Measurements from ENCODE around the gene VPS45.

Gene VPS45

DNA sequence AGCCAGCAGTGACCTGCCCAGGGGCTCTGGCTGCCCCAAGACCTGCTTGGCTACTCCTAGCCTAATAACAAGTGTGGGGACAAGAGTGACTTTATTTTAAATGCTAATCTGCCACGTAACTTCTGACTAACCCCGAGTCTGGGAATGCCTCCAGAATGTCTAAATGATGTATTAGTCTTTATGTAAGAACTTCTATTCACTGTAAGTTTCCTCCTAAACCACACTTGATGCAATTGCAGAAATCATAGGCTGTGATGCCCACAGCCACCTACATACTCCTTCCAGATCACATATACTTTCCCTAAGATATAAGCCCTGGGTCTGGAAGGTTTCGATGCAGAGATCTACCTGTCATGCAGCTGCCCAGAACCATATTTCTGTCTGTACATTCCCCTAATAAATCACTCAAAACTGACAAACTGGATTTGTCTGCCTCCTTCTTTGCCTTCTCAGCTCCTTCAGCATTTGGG, 5.9 kb upstream of the VPS45 start:
- WGBS, 2 donors (ENCODE audit: extremely low coverage in 2 of 2, insufficient read length in 2 of 2, insufficient replicate concordance in 1 of 2) = no CpG with 5 or more reads among the region's 3 CpGs
- Histone ChIP-seq H3K27ac (replicated peaks; ENCODE audit: low read length) (no peak overlapping the region), H4K8ac (ENCODE audit: low read depth, low read length) (no peak overlapping the region), H3K4me1 (ENCODE audit: control insufficient read depth in 2 of 2, insufficient read depth in 1 of 2, low read depth in 1 of 2, low read length in 2 of 2) (no peaks in the 10 kb centered on the region), H2BK120ac (ENCODE audit: low read depth, low read length) (no peak overlapping the region), H3K9me3 (replicated peaks in 1 of 2; ENCODE audit: control insufficient read depth in 2 of 2, insufficient read depth in 1 of 2, low read depth in 1 of 2, low read length in 2 of 2) (no peaks in the 10 kb centered on the region), H3K9ac (ENCODE audit: low read depth, low read length, poor library complexity) (no peak overlapping the region), H3K4me2 (ENCODE audit: insufficient read depth, low read length, poor library complexity, severe bottlenecking) (no peak overlapping the region), H3K4ac (ENCODE audit: low read length) (no peak overlapping the region), H2AFZ (ENCODE audit: low read length) (no peak overlapping the region), H3K36me3 (replicated peaks in 1 of 2; ENCODE audit: control insufficient read depth in 2 of 2, insufficient read depth in 2 of 2, low read length in 2 of 2) (no peaks in the 10 kb centered on the region), H2BK5ac (ENCODE audit: low read length) (no peak overlapping the region), H4K91ac (ENCODE audit: low read depth, low read length, poor library complexity) (no peak overlapping the region), H3K4me3 (ENCODE audit: low read length in 2 of 2) (no peak overlapping the region), H3K27me3 (ENCODE audit: control insufficient read depth in 3 of 3, insufficient read depth in 3 of 3, low read depth in 1 of 3, low read length in 3 of 3) (no peaks in the 10 kb centered on the region), H3K79me1 (ENCODE audit: low read depth, low read length) (no peaks in the 10 kb centered on the region), H2BK12ac (ENCODE audit: low read length) (no peak overlapping the region), H3K18ac (ENCODE audit: low read length) (no peak overlapping the region), H2BK15ac (ENCODE audit: low read length) (no peak overlapping the region), H3K23ac (ENCODE audit: low read depth, low read length, poor library complexity) (no peak overlapping the region), H3K14ac (ENCODE audit: low read length) (no peak overlapping the region), H2AK5ac (ENCODE audit: low read depth, low read length) (no peak overlapping the region)
- no peak for DNase-seq (ENCODE audit: low spot score)

DNA sequence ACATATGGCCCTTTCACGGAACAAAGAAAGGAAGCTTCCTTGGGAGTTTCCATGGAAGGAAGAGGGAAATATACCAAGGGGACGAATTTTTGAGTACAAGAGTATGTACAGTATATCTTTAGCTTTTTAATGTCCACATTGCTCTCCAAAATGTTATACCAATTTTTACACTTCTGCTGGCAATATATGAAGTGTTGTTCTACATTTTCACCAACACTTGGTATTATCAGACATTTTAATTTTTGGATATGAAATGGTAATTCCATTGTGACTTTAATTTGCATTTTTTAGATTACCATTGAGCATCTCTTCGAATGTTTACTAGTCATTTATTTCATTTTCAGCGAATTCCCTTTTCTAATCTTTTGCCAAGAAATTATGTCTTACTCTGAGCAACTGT, 5.5 kb upstream of the VPS45 start:
- Histone ChIP-seq H3K4ac (ENCODE audit: low read length) (no peak overlapping the region), H2BK5ac (ENCODE audit: low read length) (no peak overlapping the region), H2BK12ac (ENCODE audit: low read length) (no peak overlapping the region), H3K4me1 (ENCODE audit: control insufficient read depth in 2 of 2, insufficient read depth in 1 of 2, low read depth in 1 of 2, low read length in 2 of 2) (no peaks in the 10 kb centered on the region), H4K91ac (ENCODE audit: low read depth, low read length, poor library complexity) (no peak overlapping the region), H3K9ac (ENCODE audit: low read depth, low read length, poor library complexity) (no peak overlapping the region), H3K27ac (replicated peaks; ENCODE audit: low read length) (no peak overlapping the region), H2AFZ (ENCODE audit: low read length) (no peak overlapping the region), H3K79me1 (ENCODE audit: low read depth, low read length) (no peaks in the 10 kb centered on the region), H3K4me2 (ENCODE audit: insufficient read depth, low read length, poor library complexity, severe bottlenecking) (no peak overlapping the region), H2BK15ac (ENCODE audit: low read length) (no peak overlapping the region), H2AK5ac (ENCODE audit: low read depth, low read length) (no peak overlapping the region), H3K18ac (ENCODE audit: low read length) (no peak overlapping the region), H3K4me3 (ENCODE audit: low read length in 2 of 2) (no peak overlapping the region), H3K23ac (ENCODE audit: low read depth, low read length, poor library complexity) (no peak overlapping the region), H2BK120ac (ENCODE audit: low read depth, low read length) (no peak overlapping the region), H4K8ac (ENCODE audit: low read depth, low read length) (no peak overlapping the region), H3K14ac (ENCODE audit: low read length) (no peak overlapping the region), H3K9me3 (replicated peaks in 1 of 2; ENCODE audit: control insufficient read depth in 2 of 2, insufficient read depth in 1 of 2, low read depth in 1 of 2, low read length in 2 of 2) (no peaks in the 10 kb centered on the region), H3K27me3 (ENCODE audit: control insufficient read depth in 3 of 3, insufficient read depth in 3 of 3, low read depth in 1 of 3, low read length in 3 of 3) (no peaks in the 10 kb centered on the region), H3K36me3 (replicated peaks in 1 of 2; ENCODE audit: control insufficient read depth in 2 of 2, insufficient read depth in 2 of 2, low read length in 2 of 2) (no peaks in the 10 kb centered on the region)
- no CpG with 5 or more reads among the region's 4 CpGs for WGBS, 2 donors (ENCODE audit: extremely low coverage in 2 of 2, insufficient read length in 2 of 2, insufficient replicate concordance in 1 of 2)
- DNase-seq (ENCODE audit: low spot score) = no peak

DNA sequence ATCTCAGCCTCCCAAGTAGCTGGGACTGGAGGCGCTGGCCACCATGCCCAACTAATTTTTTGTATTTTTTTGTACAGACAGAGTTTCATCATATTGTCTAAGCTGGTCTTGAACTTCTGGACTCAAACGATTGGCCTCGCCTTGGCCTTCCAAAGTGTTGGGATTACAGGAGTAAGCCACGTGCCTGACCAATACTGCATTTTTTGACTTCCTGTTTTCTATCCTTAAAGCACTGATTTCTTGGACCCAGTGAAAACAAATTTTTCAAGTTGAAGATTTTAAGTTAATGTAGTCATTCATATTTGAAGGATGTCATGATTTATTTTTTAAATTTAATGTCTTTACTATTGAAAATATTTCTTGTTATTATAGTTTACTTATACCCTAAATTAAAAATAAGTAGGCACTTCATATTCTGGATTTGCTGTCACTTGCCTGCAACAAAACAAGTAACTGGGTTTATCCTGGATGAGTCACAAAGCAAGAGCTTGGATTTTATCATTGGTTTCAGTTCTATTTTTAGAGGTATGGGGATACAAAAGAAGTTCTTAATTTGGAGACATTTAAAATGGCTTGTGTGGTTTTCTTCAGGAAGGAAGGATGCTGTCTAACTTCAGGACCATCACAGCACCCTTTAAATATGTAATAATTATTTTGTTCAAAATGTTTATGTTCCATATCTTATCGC, 2.2 kb upstream of the VPS45 start:
- WGBS, 2 donors (ENCODE audit: extremely low coverage in 2 of 2, insufficient read length in 2 of 2, insufficient replicate concordance in 1 of 2) = no CpG with 5 or more reads among the region's 5 CpGs

DNA sequence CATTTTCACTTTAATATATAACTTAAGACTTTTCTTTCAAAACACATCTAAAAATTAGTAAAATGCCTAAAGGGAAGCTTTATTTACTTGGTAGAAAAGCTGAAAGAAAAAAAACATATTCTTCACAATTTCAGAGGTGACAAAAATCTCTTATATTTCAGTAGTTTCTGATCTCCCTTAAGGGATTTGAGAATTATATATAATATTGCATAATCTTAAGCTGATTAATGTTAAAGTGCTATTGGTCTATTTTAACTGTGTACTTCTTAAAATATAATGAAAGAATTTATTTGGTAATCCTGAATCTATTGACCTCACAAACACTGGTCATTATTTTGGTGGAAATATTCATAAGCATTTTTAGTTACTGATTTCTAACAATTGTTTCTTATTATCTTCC, 1.2 kb upstream of the VPS45 start:
- DNase-seq (ENCODE audit: low spot score) = no peak
- H3K4me2 ChIP-seq (ENCODE audit: insufficient read depth, low read length, poor library complexity, severe bottlenecking) = peak overlapping the region; percentile 85
- peak overlapping the region; percentile 92 for H3K27ac ChIP-seq (replicated peaks; ENCODE audit: low read length)
- H3K14ac ChIP-seq (ENCODE audit: low read length) = no peak overlapping the region
- no peak overlapping the region for H4K91ac ChIP-seq (ENCODE audit: low read depth, low read length, poor library complexity)
- no peak overlapping the region for H2AK5ac ChIP-seq (ENCODE audit: low read depth, low read length)
- no peak overlapping the region for H4K8ac ChIP-seq (ENCODE audit: low read depth, low read length)
- no peak overlapping the region for H2BK5ac ChIP-seq (ENCODE audit: low read length)
- no peak overlapping the region for H2BK15ac ChIP-seq (ENCODE audit: low read length)
- H2BK12ac ChIP-seq (ENCODE audit: low read length) = no peak overlapping the region
- no peak overlapping the region for H3K23ac ChIP-seq (ENCODE audit: low read depth, low read length, poor library complexity)
- peaks cover 4 to 21% of the 10 kb centered on the region in 2 donors for H3K36me3 ChIP-seq (replicated peaks in 1 of 2; ENCODE audit: control insufficient read depth in 2 of 2, insufficient read depth in 2 of 2, low read length in 2 of 2)
- no peak overlapping the region for H2BK120ac ChIP-seq (ENCODE audit: low read depth, low read length)
- H3K9ac ChIP-seq (ENCODE audit: low read depth, low read length, poor library complexity) = no peak overlapping the region
- H3K27me3 ChIP-seq (ENCODE audit: control insufficient read depth in 3 of 3, insufficient read depth in 3 of 3, low read depth in 1 of 3, low read length in 3 of 3) = no peaks in the 10 kb centered on the region
- no peak overlapping the region for H3K4ac ChIP-seq (ENCODE audit: low read length)
- peak overlapping the region; percentile 71 to 90 for H3K4me3 ChIP-seq (ENCODE audit: low read length in 2 of 2)
- no peak overlapping the region for H3K18ac ChIP-seq (ENCODE audit: low read length)
- H3K79me1 ChIP-seq (ENCODE audit: low read depth, low read length) = no peaks in the 10 kb centered on the region
- peaks cover 0 to 5% of the 10 kb centered on the region in 2 donors for H3K4me1 ChIP-seq (ENCODE audit: control insufficient read depth in 2 of 2, insufficient read depth in 1 of 2, low read depth in 1 of 2, low read length in 2 of 2)
- H2AFZ ChIP-seq (ENCODE audit: low read length) = peak overlapping the region; percentile 94
- no peaks in the 10 kb centered on the region for H3K9me3 ChIP-seq (replicated peaks in 1 of 2; ENCODE audit: control insufficient read depth in 2 of 2, insufficient read depth in 1 of 2, low read depth in 1 of 2, low read length in 2 of 2)

More for the DNA sequence above, 2.2 kb upstream of the VPS45 start:
- no peak overlapping the region for H2AK5ac ChIP-seq (ENCODE audit: low read depth, low read length)
- no peak overlapping the region for H2BK5ac ChIP-seq (ENCODE audit: low read length)
- no peaks in the 10 kb centered on the region for H3K9me3 ChIP-seq (replicated peaks in 1 of 2; ENCODE audit: control insufficient read depth in 2 of 2, insufficient read depth in 1 of 2, low read depth in 1 of 2, low read length in 2 of 2)
- H3K4me3 ChIP-seq (ENCODE audit: low read length in 2 of 2) = peak overlapping the region in 1 of 2 donors; percentile 71
- H4K8ac ChIP-seq (ENCODE audit: low read depth, low read length) = no peak overlapping the region
- H3K79me1 ChIP-seq (ENCODE audit: low read depth, low read length) = no peaks in the 10 kb centered on the region
- no peak overlapping the region for H2BK15ac ChIP-seq (ENCODE audit: low read length)
- H3K4me2 ChIP-seq (ENCODE audit: insufficient read depth, low read length, poor library complexity, severe bottlenecking) = no peak overlapping the region
- no peak overlapping the region for H3K23ac ChIP-seq (ENCODE audit: low read depth, low read length, poor library complexity)
- no peak for DNase-seq (ENCODE audit: low spot score)
- peaks cover 4 to 15% of the 10 kb centered on the region in 2 donors for H3K36me3 ChIP-seq (replicated peaks in 1 of 2; ENCODE audit: control insufficient read depth in 2 of 2, insufficient read depth in 2 of 2, low read length in 2 of 2)
- H3K27me3 ChIP-seq (ENCODE audit: control insufficient read depth in 3 of 3, insufficient read depth in 3 of 3, low read depth in 1 of 3, low read length in 3 of 3) = no peaks in the 10 kb centered on the region
- no peak overlapping the region for H3K9ac ChIP-seq (ENCODE audit: low read depth, low read length, poor library complexity)
- no peak overlapping the region for H3K18ac ChIP-seq (ENCODE audit: low read length)
- H3K27ac ChIP-seq (replicated peaks; ENCODE audit: low read length) = no peak overlapping the region
- no peak overlapping the region for H2BK12ac ChIP-seq (ENCODE audit: low read length)
- H3K14ac ChIP-seq (ENCODE audit: low read length) = no peak overlapping the region
- no peak overlapping the region for H4K91ac ChIP-seq (ENCODE audit: low read depth, low read length, poor library complexity)
- no peak overlapping the region for H2BK120ac ChIP-seq (ENCODE audit: low read depth, low read length)
- H3K4ac ChIP-seq (ENCODE audit: low read length) = no peak overlapping the region
- H2AFZ ChIP-seq (ENCODE audit: low read length) = no peak overlapping the region
- peaks cover 0 to 5% of the 10 kb centered on the region in 2 donors for H3K4me1 ChIP-seq (ENCODE audit: control insufficient read depth in 2 of 2, insufficient read depth in 1 of 2, low read depth in 1 of 2, low read length in 2 of 2)
